ENCODE measurements around the gene FGGY.
"Not testable (repeated sequence)": the region's sequence is repeated elsewhere in the genome, so short reads cannot be mapped to it uniquely, and the experiment has no call there.

Gene FGGY

DNA sequence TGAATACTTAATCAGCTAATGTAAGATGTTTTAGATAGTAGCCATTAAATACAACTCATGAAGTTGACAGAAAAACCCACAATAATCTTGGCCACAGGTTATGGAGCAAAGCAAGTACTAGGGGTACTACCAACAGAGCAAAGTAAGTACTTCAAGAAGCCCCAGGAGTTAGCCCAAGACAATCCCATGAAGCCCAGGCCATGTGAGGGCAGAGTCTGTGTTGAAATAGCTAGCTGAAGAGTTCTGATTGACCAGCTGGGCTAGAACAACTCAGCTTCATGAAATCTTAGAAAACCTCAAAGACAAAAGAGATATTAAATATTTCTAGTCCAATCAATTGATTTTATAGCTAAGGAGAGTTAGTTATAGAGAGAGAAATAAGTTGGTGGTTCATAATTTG lies 304.9 kb downstream of the FGGY start:
- DNase-seq: no peak

DNA sequence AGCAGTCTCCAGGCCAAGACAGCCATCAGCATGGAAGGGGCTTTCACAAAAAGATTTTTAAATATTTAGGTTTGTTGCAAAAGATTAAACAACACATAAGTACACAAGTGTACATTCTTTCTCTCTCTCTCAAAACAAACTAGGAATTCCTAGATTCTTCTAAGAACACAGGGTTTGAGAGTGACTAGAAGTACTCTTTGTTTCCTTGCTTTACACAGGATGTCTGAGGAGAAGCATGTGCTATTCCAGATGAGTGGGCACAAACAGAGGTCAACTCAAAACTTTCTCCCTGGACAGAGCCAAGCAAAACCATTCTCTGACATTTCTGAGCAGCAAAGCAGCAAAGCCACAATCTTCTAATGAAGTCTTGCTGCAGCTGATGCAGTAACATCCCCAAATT lies 307.3 kb downstream of the FGGY start:
- DNase-seq: no peak

DNA sequence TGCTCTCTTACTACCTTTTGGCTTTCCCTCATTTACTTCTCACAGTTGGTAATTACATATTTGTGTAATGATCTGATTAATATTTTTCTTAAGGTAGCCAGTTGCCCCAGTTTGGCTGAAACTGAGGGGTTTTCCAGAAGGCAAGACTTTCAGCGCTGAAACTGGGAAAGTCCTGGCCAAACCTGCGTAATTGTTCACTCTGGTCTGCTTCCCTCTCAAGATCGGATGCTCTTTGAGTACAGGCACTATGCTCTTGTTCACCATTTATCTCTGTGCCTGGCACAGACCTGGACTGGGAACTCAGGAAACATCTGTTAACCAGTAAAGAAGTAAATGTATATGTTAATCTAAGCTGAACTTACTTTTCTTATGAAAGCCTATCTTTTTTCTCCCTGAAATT lies 308.3 kb downstream of the FGGY start:
- no peak for DNase-seq

DNA sequence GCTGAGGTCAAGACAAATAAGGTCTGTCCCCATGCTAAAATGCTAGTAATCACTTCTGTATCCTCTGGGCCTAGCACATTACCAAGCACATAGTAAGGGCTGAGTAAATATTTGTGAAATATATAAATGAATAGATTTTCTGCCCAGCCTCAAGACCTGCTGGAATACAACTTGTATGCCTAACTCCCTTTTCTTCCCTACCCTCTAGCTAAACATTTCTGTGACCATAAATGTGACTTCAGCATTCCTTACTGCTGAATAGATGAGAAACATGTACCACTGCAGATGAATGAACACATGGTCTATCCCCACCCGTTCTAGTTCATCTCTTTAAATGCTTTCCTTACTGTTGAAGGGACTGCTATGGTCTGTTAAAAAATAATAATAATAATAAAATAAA lies 308.9 kb downstream of the FGGY start:
- no peak for DNase-seq

DNA sequence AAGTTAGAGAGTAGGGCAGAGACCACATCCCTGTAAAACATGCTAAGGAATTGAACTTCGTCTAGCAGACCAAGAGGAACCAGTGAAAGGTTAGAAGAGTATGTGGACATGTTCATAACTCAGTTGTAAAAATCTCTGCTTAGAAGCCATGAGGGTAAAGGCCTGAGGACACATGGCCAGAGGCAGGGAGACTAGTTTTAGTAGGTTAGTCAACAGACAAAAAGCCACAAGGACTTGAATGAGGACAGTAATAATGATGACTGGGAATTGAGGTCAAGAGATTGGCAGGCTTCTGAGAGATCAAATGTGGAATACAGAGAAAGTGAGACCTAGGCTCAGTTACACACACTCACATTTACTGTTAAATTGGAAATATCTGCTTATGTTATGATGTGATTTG lies 312.4 kb downstream of the FGGY start:
- no peak for DNase-seq

DNA sequence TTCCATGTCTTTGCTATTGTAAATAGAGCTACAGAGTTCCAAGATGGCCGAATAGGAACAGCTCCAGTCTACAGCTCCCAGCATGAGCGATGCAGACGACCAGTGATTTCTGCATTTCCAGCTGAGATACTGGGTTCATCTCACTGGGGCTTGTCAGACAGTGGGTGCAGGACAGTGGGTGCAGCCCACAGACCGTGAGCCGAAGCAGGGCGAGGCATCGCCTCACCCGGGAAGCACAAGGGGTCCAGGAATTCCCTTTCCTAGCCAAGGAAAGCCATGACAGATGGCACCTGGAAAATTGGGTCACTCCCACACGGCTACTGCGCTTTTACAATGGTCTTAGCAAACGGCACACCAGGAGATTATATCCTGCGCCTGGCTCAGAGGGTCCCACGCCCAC lies 313.6 kb downstream of the FGGY start:
- not testable (repeated sequence) for DNase-seq

DNA sequence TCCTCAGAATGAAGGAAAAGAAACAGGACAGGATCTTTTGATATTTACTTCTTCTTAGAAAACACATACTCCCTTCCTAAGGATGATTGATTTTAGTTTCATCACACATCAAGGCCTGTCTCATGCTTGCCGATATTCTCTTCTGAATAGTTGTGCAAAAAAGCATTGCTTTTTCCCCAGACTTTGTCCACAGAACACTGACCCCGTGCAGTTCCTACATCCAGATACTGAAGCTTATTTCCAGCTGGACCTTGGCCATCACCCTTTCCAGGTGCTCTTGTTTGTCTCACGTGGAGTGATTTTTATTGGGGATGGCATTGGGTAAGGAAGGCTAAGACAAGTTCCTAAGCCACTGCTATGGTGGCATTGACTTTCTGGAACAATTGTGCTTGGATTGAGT lies 320.5 kb downstream of the FGGY start:
- no peak for DNase-seq

DNA sequence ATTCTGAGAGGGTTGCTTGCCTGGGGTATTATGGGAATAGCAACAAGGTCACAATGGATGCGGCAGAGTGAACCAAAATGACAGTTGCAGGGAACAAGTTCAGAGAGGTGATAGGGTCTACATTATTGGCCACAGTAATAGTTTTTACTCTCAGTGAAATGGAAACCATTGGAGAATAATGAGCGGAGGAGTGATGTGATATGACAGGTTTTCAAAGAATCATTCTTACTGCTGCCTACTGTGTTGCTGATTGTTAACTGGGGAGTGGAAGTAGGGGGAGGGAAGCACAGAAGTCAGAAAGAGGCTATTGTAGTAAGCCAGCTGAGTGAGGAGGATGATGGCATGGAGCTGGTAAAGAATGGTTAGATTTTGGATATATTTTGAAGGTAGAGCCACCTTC lies 322.7 kb downstream of the FGGY start:
- no peak for DNase-seq

DNA sequence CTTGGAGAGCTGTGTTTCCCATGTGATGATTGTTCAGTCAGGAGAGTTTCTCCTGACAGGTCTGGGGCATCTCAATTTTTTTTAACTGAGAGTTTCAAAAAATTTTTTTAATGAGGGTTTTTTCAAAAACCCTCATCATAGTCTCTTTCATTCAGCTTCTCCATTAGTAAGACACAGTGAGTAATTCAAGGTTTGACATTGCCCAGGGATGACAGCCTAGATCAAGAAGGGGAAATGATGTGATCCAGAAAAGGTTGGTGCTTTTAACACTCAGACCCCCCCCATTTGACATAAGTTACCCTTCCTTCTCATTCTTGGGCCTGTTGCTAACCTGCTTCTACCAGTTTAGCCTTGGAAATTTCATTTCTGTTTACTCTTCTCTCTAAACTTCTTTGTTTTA lies 328.5 kb downstream of the FGGY start:
- no peak for DNase-seq

DNA sequence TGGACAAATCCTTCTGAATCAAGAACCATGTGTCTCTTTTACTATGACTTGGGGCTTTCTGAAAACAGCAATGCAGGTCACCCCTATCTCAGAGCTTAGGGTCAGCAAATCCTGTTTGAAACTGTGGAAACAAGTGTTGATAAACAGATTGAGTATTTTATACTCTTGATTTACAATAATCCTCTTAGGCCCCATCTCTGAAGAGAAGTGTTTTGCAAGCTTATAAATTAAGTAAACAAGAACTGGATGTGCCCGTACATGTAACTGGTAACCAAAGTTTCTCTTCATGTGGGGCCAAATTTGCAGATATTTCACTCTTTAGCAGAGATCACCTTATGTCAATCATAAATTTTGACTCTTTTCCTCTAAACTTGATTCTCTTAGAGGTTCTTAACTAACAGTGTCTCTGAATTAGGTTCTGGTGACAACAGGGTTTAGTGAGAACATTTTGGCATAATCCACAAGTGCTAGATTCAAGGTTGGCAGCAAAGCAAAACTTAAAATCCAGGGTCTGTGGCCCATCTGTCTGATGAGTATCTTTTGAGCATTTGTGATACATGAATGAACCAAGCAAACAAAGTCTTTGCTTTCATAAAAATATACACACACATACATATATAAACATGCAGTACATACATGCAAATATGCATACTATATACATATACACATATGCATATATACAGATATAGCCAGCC lies 334.8 kb downstream of the FGGY start:
- peak; percentile 59 for DNase-seq

DNA sequence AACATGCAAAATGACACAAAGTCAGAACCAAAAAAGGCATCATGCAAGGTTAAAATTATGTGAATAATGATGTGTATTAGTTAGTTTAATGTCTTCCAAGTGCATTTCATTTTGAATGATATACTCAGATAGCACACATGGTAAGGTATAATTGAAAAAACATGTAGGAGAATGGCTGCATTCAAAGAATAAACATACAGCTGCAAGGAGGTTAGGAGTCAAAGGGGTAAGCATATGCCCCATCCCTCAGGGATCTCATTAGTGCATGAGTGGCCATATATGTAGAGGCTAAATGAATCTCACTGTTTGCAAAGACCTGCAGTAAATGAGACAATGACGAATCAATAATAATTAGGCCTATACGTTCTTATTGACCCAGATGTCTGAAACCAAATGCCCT lies 338.2 kb downstream of the FGGY start:
- no peak for DNase-seq

DNA sequence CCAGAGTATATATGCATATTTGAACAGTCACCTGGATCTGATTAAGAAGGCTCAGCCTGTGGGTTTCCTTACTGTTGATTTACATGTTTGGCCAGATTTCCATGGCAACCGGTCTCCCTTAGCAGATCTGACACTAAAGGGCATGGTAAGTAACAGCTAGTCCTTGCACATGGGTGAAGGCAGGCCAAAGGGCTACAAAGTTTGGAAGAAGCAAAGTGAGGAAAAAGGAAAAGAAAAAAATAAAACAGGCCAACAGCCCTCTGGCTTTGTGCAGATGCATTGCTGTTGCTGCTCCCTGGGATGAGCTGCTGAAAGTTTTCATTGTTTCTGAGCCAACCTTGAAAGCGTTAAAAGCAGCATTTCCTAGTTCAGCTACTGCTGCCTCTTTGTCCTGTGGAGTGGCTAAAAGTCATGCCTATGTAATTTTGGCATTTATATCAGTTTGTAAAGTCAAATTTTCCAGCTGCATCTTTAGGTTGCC lies 341.4 kb downstream of the FGGY start:
- DNase-seq: no peak

DNA sequence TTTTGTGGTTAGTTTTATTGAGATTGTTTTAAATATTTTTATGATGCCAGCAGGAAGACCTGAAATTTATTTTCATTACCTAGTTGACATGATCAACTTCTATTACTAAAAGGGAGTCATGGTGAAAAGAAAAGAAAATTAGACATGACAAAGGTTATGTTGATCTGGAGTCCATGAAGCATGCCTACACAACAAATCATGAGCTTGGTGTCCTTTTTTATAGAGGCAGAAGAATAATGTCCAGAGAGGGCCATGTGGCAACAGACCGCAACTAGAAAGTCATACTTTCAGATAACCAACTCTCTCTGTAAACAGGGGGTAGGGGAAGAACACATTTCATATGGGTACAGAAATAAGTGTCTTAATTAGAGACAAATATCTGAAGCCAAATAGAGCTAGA lies 342.4 kb downstream of the FGGY start:
- no peak for DNase-seq

DNA sequence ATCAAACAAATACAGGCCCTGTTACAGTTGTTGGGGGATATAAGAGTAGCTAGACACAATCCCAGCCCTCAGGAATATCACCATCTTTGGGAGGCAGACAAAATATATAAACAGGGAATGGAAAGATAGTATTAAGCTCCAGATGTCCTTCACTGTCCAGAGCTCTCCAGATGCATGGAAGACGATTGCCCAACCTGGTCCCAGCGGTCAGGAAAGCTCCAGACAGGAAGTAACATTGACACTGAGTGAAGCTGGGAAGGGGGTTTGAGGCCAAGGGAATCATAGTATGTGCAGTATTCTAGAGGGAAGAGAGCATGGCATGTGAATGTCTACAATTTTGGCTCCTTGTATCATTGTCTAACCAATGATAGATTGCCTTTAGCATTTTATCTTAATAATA lies 344.0 kb downstream of the FGGY start:
- no peak for DNase-seq

DNA sequence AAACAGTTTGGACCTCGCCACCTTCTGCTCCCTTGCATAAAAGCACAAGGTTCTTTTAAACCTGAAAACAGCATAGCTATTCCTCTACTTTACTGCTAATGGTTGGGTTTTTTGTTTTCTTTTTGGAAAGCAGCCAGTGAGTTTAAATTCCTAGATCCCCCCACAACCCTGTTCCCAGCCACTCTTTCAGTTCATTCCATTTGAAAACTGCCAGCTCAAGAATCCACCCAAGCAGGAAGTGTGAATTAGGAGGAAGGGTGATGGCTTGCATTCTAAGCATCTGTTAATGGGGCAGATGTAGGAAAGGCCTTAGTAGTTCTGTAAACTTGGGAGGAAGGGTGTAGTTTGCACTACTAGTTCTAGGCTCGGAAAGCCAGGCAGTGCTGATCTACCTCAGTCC lies 344.9 kb downstream of the FGGY start:
- no peak for DNase-seq

DNA sequence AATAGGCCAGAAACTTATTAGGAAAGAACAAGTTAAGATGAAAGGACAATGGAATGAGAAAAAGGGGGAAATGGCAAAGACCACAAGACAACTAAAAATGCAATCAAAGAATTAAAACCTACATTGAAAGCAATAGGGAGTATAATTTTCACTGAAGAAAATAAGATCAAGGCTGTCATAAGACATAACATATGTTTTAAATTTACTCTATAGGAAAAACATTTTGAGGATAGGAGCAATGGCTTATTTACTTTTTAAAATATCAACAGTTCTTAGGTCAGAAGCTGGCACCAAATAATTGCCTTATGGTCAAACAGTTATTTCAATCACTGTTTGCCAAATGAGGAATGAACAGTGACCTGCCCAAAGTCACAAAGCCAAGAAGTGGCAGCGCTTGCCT lies 346.6 kb downstream of the FGGY start:
- DNase-seq: no peak

DNA sequence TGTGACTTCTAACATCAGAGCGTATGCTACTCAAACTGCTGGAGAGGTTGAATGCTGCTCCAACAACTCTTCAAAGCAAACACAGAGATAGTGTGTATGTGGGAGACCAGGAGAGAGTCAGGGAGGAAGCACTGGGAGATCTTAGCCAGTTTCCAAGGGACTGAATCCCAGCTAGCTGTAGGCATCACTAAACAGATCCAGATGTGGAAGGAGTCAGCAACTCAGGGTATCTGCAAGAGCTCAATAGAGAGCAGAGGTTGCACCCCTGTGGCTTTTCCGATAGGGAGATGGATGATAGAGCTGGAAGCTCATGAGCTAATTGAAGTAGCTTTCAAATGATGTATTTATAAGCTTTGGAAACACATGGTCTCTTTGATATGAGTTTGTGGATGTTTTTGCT lies 349.0 kb downstream of the FGGY start:
- DNase-seq: no peak

DNA sequence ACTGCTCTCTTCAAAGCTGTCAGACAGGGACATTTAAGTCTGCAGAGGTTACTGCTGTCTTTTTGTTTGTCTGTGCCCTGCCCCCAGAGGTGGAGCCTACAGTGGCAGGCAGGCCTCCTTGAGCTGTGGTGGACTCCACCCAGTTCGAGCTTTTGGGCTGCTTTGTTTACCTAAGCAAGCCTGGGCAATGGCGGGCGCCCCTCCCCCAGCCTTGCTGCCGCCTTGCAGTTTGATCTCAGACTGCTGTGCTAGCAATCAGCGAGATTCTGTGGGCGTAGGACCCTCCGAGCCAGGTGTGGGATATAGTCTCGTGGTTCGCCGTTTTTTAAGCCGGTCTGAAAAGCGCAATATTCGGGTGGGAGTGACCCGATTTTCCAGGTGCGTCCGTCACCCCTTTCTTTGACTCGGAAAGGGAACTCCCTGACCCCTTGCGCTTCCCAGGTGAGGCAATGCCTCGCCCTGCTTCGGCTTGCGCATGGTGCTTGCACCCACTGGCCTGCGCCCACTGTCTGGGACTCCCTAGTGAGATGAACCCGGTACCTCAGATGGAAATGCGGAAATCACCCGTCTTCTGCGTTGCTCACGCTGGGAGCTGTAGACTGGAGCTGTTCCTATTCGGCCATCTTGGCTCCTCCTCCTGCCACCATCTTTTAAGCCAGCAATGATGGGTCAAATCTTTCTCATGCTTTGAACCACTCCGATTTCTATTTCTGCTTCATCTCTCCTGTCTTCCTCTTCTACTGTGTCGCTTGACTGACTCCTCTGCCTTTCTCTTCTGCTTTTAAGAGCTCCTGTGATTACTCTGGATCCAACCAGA lies 356.5 kb downstream of the FGGY start:
- not testable (repeated sequence) for DNase-seq

DNA sequence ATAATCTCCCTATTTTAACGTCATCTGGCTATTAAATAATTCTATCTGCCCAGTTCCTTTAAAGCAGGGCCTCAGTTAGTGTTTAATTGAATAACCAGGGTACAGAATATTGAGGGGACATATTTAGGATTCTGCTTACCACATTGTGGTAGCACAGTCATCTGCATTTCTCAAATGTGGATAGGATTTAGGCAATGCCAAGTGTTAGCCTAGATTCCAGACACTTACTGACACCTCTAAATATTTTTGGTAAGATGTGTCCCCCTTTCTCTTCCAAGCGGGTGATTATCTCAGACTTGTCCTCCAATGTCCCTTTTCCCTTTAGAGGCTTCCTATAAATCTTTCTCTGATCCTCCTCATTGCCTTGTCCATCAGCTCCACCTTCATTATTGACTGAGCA lies 357.1 kb downstream of the FGGY start:
- DNase-seq: no peak

DNA sequence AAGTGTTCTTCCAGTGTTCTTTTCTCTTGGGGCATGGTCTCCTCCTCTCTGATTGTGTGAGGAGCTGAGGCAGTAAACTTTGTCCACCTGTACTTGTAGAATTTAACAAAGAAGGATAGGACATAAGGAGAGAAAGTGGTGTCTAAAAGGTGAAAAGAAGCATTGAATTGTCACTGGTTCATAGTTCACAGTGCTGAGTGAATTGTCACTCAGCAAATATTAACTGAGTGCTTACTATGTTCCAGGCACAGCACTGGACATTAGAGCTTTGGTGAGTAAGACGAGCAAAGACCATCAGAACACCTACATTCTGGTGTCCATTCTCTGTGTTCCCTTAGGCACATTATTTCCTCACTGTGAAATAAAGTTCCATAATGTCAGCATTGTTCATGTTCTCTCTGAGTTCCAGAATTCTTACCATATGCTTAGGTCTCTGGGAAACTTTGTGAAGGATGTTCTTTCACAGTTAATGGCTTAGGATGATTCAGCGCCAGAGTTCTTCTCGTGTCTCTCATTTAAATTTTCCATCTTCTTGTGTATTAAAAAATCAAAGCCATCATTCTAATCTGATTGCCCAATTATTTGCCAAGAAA lies 361.1 kb downstream of the FGGY start:
- no peak for DNase-seq

DNA sequence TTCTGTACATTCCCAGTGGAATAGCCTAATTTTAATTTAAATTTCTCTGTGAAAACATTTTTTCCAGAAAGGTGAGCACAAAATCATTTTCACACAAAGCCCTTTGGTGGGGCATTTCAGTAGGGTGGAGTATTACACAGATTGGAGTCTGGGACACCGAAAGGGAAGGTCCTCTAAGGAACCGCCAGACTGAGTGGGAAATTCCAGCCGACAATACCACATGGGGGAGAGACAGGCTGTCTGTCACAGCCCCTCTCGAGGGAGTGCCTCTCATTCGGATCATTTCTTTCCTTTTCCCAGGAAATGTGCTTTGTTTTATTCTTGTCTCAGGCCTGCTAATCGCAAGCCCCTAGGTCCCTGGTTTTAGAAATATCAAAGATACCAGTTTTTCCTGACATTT lies 367.3 kb downstream of the FGGY start:
- no peak for DNase-seq

DNA sequence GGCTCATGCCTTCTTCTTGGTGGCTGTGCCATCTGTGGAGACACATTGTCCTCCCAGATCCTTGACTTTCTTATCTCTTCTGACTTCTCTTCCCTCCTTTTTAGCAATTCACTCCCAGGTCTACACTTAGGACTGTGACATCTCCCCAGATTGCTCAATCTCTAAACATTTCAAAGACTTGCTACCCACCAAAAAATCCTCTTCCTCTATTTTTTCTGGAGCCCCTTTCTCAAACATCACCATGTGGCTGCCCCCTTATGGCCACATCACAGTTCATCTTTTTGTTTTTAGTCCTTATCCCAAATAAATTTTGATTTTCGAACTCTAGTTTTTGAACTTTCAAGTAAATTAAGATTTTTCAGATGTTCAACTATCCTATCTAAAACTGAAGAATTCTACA lies 369.2 kb downstream of the FGGY start:
- DNase-seq: no peak

DNA sequence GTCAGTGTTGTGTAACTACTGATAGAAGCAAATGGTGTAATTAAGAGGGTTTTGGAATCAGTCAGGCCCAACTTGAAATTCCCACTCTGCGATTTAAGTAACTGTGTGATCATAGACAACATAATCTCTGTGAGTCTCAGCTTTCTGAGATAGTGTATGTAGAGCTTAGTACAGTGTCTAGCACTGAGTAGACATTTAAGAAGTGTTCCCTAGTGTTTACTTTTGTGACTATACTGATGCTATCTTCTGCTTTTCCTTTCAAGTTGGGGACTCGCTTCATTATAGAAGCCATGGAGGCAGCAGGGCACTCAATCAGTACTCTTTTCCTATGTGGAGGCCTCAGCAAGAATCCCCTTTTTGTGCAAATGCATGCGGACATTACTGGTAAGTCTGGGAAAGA lies 370.1 kb downstream of the FGGY start:
- no peak for DNase-seq

DNA sequence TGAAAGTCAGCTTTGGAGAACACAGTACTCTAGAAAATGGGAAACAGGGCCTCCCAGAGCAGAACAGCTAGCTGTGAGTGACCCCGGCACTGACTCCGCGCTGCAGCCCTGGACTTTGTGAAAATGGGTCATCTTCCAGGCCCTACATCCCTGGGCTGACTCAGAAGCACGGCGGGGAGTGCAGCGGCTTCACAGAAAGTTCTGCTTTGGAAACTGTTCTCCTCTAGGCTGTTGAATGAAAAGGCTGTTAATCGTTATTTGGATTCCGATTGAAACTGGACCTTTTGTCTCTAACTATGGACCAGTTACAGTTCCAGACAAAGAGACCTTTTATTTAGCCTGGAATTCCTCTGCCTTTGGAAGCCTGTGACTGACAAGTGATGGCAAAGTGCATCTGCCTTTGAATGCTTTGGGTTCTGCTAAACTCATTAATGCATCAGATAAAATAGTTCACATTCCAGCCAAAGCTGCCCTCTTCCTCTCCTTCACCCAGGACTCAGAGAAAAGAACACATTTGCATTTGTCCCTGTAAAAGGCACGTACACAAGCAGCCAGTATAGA lies 372.9 kb downstream of the FGGY start:
- DNase-seq: no peak
